NT2/D1 (cell line): Measurements from ENCODE around the gene CORO7.

Experiments used
- DNase-seq: peaks from one replicate; pipeline ENCODE4 v3.0.0-alpha.2; 2011; ENCODE audit warnings: low read depth, low spot score
- H3K27me3 ChIP-seq: 2 replicates; pipeline ENCODE4 v1.6.0; 2011; ENCODE audit warnings: mild to moderate bottlenecking; ENCODE audit not compliant: insufficient read length, insufficient read depth
- H3K36me3 ChIP-seq: 2 replicates; pipeline ENCODE4 v1.6.1; 2011; ENCODE audit warnings: mild to moderate bottlenecking, low read length, mixed read lengths; ENCODE audit not compliant: insufficient read depth, insufficient read length
- H3K4me1 ChIP-seq: 2 replicates; pipeline ENCODE4 v1.5.1; 2011; ENCODE audit not compliant: insufficient read depth, insufficient read length
- H3K4me3 ChIP-seq: 2 replicates; pipeline ENCODE4 v1.5.1; 2011; ENCODE audit warnings: low read depth; ENCODE audit not compliant: insufficient read length
- H3K9ac ChIP-seq: 2 replicates; pipeline ENCODE4 v1.6.0; 2011; ENCODE audit warnings: low read depth; ENCODE audit not compliant: insufficient read length
- H3K9me3 ChIP-seq: 2 replicates; pipeline ENCODE4 v1.5.1; 2011; ENCODE audit warnings: mild to moderate bottlenecking, low read length; ENCODE audit not compliant: insufficient read depth
- SUZ12 ChIP-seq: IDR thresholded peaks from 2 replicates; pipeline ENCODE4 v1.6.1; 2011; ENCODE audit not compliant: insufficient read length, insufficient read depth; ENCODE audit errors: extremely low read depth
- YY1 ChIP-seq: IDR thresholded peaks from 2 replicates; pipeline ENCODE4 v1.6.1; 2011; ENCODE audit not compliant: insufficient read length, insufficient read depth
- ZNF274 ChIP-seq: IDR thresholded peaks from 2 replicates; pipeline ENCODE4 v1.6.1; 2011; ENCODE audit warnings: mild to moderate bottlenecking, low read depth, low read length

Gene CORO7

DNA sequence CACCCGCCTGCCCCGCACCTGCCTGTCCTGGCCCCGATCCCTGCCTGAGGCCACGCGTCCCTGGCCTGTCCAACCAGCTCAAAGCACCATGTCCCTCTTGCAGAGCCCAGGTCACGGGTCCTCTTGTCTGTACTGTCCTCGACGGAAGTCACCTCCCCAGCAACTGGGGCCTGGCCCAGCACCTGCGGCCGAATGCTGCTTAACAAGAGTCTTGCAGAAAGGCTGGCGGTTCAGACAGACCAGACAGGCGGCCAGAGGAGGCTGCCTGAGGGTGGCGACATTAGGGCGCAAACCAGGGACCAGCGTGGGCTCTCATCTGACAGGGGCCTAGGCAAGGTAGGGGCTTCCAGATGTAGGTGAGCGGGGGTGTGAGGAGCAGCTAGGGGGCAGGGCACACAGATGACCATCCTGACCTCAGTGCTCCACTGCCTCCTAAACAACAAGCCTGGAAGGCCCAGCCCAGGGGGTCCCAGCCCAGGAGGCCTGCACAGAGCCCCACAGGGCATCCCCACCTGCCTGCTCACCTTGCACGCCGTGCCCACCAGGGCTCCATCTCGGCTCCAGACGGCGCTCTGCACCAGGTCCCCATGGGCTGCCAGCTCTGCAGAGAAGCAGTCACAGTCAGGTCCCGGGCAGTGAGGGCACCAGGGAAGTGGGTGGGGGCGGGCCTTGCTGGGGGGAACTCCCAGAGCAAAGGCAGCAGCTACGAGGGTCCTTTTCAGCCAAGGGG is 11.3 kb downstream of the CORO7 start:
- Histone ChIP-seq H3K9me3 (no peaks in the 10 kb centered on the region), H3K9ac (peak overlapping the region; percentile 47), H3K27me3 (no peaks in the 10 kb centered on the region), H3K36me3 (peaks cover 44% of the 10 kb centered on the region), H3K4me1 (peaks cover 21% of the 10 kb centered on the region), H3K4me3 (no peak overlapping the region)
- TF ChIP-seq SUZ12 (no peak), ZNF274 (no peak), YY1 (no peak)
- no peak for DNase-seq

DNA sequence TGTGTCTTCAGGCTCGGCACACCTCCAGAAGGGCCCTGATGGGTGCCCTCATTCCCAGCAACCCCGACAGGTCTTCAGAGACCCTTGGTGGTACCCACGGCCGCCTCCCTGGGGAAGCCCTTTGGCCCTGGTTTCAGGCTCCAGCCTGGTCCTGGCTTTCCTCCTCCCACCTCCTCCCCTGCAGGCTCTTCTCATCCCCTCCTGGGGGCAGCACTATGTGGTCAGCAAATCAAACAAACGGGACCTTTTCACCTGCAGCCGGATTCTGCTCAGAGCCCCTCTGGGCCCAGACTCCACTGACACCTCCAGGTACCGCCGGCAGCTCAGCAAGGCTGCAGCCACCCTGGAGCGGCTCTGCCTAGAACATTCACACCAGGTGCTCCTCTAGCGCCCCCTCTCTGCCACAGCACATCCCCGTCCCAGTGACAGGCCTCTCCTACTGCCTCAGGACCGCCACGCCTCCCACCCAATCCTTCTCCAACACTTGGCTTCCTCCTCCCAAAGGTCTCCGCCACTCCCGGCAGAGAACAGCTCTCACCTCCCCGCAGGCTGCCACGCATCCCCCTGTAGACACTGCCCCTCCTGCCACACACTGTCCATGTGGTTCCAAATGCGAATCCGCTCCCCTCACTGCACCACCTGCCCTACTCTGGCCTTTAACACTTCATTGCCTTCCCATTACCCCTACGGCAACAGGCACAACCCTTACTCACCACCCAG is 12.0 kb downstream of the CORO7 start:
- DNase-seq = peak; percentile 70
- TF ChIP-seq YY1 = no peak
- TF ChIP-seq SUZ12 = no peak
- TF ChIP-seq ZNF274 = no peak
- no peak overlapping the region for H3K4me3 ChIP-seq
- no peak overlapping the region for H3K9ac ChIP-seq
- peaks cover 44% of the 10 kb centered on the region for H3K36me3 ChIP-seq
- no peaks in the 10 kb centered on the region for H3K27me3 ChIP-seq
- H3K4me1 ChIP-seq = peaks cover 18% of the 10 kb centered on the region
- no peaks in the 10 kb centered on the region for H3K9me3 ChIP-seq

DNA sequence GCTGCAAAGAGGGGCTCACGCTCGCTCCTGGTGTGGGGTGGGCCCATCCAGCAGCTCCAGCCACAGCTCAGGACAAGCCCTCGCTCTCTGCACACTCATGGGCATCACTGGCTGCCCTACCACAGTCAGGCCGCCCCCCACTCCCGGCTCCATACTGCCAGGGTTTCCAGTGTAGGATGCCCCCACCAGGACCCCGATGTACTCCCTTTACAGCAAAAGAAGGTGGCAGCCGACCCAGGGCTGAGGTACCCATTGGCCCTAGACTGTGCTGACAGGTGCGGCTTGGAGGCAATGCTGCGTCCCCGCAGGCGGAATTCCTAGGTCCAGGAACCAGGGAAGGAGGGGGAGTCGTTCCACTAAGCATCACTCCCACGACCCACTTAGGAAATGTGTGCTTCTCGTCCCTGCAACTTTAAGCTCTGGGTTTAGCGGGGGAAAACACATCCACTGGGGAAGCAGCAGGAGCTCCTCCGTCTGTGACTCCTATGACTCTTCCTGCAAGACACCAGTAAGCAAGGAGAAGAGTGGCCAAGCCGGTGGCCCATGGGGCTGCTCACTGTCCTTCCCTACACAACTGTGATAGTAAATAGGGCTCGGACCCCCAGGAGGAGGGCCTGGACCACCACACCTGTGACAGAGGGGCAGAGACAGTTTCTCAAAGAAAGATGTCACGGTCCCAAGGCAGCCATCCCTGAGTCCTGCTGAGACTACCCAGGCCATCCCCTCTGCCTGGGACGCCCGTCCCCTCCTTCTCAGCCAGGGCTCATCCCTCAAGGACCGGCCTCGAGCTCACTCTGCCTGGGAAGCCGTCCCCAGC is 13.1 kb downstream of the CORO7 start:
- peak overlapping the region; percentile 74 for H3K9ac ChIP-seq
- no peak overlapping the region for H3K4me3 ChIP-seq
- no peaks in the 10 kb centered on the region for H3K9me3 ChIP-seq
- H3K4me1 ChIP-seq = peaks cover 16% of the 10 kb centered on the region
- peaks cover 40% of the 10 kb centered on the region for H3K36me3 ChIP-seq
- no peak for TF ChIP-seq YY1
- TF ChIP-seq ZNF274 = no peak
- TF ChIP-seq SUZ12 = no peak
- no peaks in the 10 kb centered on the region for H3K27me3 ChIP-seq
- DNase-seq = no peak

DNA sequence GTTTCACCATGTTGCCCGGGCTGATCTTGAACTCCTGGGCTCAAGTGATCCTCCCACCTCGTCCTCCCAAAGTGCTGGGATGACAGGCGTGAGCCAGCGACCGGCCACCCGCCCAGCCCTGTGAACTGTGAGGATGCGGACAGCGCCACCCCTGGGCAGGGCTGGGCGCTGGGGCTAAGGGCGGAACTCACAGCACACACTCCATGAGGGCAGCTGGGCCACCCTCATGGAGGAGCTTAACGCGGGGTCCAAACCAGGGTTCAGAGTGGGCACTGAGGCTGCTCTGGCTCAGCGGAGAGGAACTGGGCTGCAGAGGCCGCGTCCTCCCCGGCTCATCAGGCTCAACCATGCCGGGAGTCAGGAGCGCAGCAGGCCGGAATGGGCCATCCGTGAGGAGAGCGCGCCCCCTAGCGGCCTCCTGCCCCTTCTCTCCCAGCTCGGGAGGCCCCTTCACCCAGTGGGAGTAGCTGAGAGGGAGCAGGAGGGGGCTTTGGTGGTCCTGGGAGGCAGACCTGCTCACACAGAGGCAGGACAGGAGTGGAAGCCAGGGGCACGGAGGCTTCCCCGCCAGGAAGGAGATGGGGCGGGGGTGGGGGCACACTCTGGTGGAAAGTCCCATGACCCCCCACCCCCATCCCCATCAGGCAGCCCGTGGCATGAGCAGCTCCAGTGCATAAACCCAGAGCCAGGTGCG is 13.8 kb downstream of the CORO7 start:
- Histone ChIP-seq H3K9me3 (no peaks in the 10 kb centered on the region), H3K4me3 (peak overlapping the region; percentile 30), H3K4me1 (peaks cover 16% of the 10 kb centered on the region), H3K36me3 (peaks cover 33% of the 10 kb centered on the region), H3K9ac (peak overlapping the region; percentile 74), H3K27me3 (no peaks in the 10 kb centered on the region)
- peak; percentile 73 for DNase-seq
- TF ChIP-seq ZNF274 (no peak), YY1 (no peak)

GRCh38 chr16:4401510-4401909 is 14.9 kb downstream of the CORO7 start:
- H3K27me3 ChIP-seq = no peaks in the 10 kb centered on the region
- peaks cover 29% of the 10 kb centered on the region for H3K36me3 ChIP-seq
- DNase-seq = no peak
- no peak overlapping the region for H3K4me3 ChIP-seq
- H3K9ac ChIP-seq = no peak overlapping the region
- H3K9me3 ChIP-seq = no peaks in the 10 kb centered on the region
- H3K4me1 ChIP-seq = peaks cover 16% of the 10 kb centered on the region
- TF ChIP-seq YY1 (no peak), SUZ12 (no peak), ZNF274 (no peak)

GRCh38 chr16:4401094-4401501 is 15.3 kb downstream of the CORO7 start:
- Histone ChIP-seq H3K27me3 (no peaks in the 10 kb centered on the region), H3K4me3 (no peak overlapping the region), H3K36me3 (peaks cover 26% of the 10 kb centered on the region), H3K9me3 (no peaks in the 10 kb centered on the region), H3K4me1 (peaks cover 16% of the 10 kb centered on the region), H3K9ac (no peak overlapping the region)
- no peak for DNase-seq
- TF ChIP-seq YY1 (no peak), SUZ12 (no peak), ZNF274 (no peak)
